ENCODE data around the gene HNRNPD.
"Not testable (repeated sequence)": the region's sequence is repeated elsewhere in the genome, so short reads cannot be mapped to it uniquely, and the experiment has no call there.

Gene HNRNPD

DNA sequence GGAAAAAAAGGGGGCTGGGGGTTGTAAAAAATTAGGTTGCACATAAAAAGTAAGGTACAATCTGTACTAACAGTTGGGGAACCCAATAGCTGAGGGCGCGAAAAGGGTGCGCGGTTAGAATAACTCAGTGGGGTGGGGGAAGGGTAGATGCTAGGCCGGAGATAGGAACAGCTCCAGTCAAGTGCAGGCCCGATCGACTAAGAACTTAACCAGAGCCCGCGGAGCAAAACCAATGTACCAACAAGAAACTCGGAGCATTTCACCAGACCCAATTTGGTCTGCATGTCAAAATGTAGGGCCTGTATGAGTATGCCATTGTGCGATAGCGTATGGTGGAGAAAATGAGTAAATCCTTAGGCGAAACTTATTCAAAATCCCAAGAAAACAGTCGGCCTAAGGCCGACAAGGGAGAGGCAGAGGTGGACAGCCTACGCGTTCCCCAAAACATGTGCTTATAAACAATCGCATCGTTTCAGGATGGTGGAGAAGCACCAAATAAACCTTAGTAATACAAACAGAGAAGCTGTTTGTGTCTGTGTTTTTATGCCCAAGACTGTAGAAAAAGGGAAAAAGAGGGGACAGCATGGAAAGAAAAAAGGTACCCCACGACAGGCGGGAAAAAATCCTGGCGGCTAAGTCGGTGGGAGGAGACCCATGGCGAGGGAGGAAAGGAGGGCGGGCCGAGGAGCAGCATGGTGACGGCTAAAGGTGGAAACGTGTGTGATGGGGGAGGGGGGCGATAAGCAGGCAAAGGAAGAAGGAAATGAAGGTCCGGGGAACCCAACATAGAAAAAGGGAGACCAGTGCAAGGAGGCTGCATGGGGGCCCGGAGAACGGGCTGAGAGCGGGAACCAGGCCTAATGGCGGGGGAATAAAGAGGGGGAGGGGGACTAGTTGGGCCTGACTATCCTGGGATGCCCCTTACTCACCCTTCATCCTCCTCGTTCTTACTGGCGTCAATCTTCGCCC lies 990 bp downstream of the HNRNPD start:
- FAIRE-seq = no peak

DNA sequence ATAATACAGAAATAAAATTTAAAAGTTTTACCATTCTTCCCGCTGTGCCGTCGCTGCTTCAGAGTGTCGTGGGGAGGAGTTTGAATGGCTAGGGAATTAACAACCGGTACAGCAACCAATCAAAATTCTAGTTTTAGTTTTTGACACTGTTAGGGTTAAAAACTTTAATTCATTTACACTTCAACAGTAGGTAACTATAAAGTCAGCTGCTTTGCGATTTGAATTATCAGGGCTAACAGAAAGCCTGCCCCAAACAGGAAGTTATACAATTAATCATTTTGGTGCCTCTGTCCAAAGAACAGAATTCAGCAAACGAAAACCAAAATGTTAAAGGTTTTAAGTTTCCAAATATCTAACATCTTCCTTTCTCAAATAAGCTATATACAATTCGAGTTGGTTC lies 2.3 kb downstream of the HNRNPD start:
- no peak for FAIRE-seq

DNA sequence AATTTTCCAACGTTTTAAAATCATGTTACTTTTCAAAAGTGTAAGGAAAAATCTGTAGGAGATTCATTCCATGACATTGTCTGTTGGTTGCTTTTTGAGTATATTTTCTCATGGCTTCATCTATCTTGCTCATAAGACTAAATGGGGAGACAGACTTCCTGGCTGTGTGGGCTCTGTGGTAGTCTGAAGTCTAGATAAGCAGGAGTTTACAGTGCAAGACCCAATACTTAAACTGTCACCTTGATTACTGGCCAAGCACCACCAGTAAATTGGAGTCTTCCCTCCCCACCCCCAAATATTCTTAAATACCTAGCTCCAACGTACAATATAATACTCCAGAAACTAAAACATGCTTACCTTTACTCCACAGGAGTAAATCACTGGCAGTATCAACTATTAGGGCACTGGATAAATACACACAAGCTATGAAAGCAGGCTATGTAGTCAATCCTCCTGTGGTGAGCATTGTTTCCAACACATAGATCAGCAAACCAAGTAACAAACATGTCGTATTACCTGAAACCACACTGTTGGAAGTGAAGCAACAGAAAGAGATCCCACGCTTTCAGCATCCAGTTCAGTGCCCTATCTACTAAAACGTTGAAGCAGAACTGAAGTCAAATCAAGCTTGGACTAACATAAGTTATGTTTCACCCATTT lies 6.2 kb downstream of the HNRNPD start:
- no peak for FAIRE-seq

DNA sequence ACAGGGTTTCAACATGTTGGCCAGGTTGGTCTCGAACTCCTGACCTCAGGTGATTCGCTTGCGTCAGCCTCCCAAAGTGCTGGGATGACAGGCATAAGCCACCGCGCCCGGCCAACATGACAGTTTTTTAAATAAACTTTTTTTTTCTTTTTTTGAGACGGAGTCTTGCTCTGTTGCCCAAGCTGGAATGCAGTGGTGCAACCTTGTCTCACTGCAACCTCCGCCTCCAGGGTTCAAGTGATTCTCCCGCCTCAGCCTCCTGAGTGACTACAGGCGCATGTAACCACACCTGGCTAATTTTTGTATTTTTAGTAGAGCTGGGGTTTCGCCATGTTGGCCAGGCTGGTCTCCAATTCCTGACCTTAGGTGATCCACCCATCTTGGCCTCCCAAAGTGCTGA lies 7.4 kb downstream of the HNRNPD start:
- not testable (repeated sequence) for FAIRE-seq

- no peak for FAIRE-seq
These were observed 9.8 kb downstream of the HNRNPD start for GRCh38 chr4:82363896-82364487.

GRCh38 chr4:82362565-82362964 lies 11.2 kb downstream of the HNRNPD start:
- no peak for FAIRE-seq

GRCh38 chr4:82360298-82361177 lies 13.3 kb downstream of the HNRNPD start:
- FAIRE-seq = peak; percentile 45

DNA sequence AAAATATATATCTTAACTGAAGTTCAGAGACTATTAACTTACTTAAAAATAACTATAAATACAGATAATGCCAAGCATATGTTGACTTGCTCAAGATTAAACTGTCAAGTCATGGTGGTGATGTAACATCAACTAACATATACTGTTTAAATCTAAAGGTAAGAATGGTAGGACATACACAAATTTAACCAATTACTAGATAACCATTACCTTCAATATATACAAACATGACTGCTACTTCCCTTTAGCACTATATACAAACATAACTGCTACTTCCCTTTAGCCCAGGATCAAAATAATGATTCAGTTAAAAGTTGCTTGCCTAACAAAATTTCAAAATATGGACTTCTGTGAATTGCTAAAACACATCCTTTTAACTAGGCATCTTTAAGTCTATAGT lies 14.9 kb downstream of the HNRNPD start:
- FAIRE-seq = no peak

- FAIRE-seq = no peak
These were observed 16.2 kb downstream of the HNRNPD start for GRCh38 chr4:82357640-82358039.

DNA sequence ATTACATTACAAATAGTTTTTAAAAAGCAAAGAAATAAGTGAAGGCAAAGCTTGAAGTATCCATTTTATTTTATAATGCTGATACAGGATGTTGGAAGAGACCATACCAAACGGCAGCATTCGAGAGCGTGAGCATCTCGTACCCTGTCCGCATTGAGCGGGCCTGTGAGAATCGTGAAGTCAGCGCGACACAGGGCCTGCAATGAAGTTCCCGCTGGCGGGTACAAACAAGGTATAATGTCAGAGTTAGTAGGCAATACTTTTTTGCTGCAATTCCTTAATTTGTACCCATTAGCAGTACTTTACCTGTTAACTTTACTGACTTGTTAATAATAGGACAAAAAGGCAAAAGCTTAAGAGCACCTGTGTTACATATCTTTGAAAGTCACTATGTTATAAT lies 19.0 kb downstream of the HNRNPD start:
- no peak for FAIRE-seq

- no peak for FAIRE-seq
These were observed 20.9 kb downstream of the HNRNPD start for GRCh38 chr4:82352825-82353366.

DNA sequence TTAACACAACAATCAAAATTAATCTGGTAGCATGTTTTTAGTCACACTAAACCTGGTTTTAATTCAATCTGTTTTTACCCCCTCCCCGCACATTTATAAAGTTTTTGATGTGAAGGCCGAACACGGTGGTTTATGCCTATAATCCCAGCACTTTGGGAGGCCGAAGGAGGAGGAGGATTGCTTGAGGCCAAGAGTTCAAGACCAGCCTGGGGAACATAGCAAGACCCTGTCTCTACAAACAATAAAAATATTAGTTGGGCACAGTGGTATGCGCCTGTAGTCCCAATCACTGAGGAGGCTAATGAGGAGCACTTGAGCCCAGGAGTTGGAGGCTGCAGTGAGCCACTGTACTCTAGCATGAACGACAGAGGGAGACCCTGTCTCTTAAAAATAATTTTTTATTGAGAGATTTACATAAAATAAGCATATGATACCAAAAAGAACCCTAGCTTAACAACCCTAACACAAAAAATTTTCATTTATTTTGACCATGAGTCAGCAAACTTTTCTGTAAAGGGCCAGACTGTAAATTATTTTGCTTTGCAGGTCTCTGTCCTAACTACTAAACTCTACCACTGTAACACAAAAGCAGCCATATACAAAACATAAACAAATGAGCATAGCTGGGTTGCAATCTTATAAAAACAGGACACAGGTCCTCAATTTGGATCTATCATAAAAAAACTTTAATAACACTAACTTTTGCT lies 21.5 kb downstream of the HNRNPD start:
- no peak for FAIRE-seq

GRCh38 chr4:82346126-82346525 lies 27.7 kb downstream of the HNRNPD start:
- FAIRE-seq = no peak

DNA sequence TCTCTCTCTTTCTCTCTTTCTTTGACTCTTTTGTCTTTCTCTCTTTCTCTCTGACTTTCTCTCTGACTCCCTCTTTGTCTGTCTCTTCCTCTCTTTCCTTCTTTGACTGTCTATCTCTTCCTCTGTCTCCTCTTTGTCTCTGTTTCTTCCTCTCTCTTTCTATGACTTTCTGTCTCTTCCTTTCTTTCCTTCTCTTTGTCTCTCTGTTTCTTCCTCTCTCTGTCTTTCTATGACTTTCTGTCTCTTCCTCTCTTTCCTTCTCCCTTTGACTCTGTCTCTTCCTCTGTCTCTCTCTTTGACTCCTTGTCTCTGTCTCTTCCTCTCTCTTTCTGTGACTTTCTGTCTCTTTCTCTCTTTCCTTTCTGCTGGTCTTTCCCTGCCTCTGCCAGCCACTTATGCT lies 38.7 kb downstream of the HNRNPD start:
- FAIRE-seq = no peak

GRCh38 chr4:82333641-82334040 lies 40.1 kb downstream of the HNRNPD start:
- FAIRE-seq = not testable (repeated sequence)

DNA sequence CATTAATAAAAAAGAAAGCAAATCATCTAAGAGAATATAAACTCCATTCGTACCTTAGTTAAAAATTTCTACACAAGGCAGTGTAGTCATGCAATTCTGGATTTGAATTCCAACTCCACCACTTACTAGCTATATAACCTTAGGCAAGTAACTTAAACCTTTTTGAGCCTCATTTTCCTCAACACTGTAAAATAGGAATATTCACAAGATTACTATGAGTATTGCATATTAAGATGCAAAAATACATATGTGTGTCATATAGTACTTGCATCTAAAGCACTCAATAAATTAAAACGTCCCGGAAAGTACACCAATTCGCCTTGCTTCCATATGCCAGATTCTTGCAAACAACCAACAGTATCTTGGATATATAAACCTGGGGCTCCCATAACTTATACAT lies 42.0 kb downstream of the HNRNPD start:
- no peak for FAIRE-seq

DNA sequence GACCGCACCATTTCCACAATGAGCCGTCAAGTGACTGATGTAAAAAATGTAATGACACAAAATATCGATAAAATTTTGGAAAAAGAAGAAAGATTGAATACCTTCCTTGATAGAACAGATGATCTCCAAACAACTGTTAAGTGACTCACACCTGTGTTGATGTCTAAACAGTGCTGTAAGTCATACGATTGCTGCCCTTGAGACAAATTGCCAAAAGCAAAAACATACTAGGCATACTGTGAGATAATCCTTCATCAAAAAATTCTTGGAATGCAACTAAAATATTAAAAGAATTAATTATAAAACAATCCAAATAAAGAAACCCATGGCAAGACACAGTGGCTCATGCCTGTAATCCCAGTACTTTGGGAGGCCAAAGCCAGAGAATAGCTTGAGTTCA lies 53.4 kb downstream of the HNRNPD start:
- no peak for FAIRE-seq

DNA sequence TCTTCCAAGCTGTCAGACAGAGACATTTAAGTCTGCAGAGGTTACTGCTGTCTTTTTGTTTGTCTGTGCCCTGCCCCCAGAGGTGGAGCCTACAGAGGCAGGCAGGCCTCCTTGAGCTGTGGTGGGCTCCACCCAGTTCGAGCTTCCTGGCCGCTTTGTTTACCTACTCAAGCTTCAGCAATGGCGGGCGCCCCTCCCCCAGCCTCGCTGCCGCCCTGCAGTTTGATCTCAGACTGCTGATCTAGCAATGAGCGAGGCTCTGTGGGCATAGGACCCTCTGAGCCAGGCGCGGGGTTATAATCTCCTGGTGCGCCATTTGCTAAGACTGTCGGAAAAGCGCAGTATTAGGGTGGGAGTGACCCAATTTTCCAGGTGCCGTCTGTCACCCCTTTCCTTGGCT lies 70.7 kb downstream of the HNRNPD start:
- FAIRE-seq = not testable (repeated sequence)
